Heart left ventricle (tissue), 13 donors: ENCODE measurements around the gene GAB2.

Experiments used
- POLR2A ChIP-seq, 2 donors: fragments of 450-650 bp; IDR thresholded peaks; one replicate each; pipeline ENCODE4 v1.6.1; 2017; ENCODE audit warnings: antibody characterized with exemption in 2 of 2, mild to moderate bottlenecking in 2 of 2, moderate library complexity in 2 of 2
- TF ChIP-seq, protein P1 (sequence below), 12 donors: fragments of 200-600 bp; sonication (generic) in 4 of 12; IDR thresholded peaks; one replicate each; pipeline versions ENCODE4 v1.5.0 to v1.8.0; 2018 to 2022; ENCODE audit warnings: antibody characterized with exemption in 12 of 12, mild to moderate bottlenecking in 5 of 12
- donor health status: ischemic (EF 13 %, LVEDD 7.1; RV severe dilation, severe dysfunction).
- donor health status: DM: no; HTN: yes; CAD: no.
- donor health status: DM: no; HTN: no; CAD: no.
- donor health status: ischemic (EF 25% LVEDD 6.9; RV normal size, moderate dysfunction).
- donor health status: ischemic (EF 25% LVEDD 5.7; RV mildly dilated, moderate dysfunction).
- donor health status: ischemic (EF 35%, LVEDD 5.7; RV mildly dilated, moderate dysfunction).
- donor health status: nonischemic (EF 11% LVEDD 7.7; RV severe dilation, severe dysfunction).
- donor health status: DM: yes; HTN: yes; CAD: no.
- donor health status: PGD.
- donor health status: ischemic (EF 29% LVEDD 5.4; RV normal size, mild dysfunction).
- donor health status: nonischemic (EF 23%, LVEDD 6.1; RV moderate dilation, normal function).

DNA sequence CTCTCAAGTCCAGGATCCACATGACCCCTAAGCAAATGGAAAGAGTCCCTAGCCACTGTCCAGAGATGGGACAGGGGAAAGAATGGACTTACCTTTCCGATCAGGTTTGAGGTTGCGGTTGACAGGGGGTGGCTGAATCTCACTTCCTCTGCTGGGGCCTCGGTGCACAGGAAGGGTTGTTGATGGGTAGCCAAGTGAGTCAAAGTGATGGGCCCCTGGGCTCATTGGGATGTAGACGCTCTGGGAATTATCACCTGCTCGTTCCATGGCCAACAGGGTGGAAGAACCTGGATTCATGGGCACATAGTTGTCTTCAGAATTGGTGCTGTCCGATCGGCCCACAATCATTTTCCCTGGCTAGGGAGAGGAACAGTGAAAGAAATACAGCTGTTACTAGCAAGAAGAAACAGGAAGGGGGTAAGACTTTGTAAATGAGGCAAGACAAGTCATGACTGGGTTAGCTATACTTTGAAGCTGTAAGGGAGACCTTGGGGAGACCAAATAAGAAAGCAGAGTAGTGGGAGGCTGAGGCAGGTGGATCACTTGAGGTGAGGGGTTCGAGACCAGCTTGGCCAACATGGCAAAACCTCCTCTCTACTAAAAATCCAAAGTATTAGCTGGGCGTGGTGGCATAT lies 194.2 kb downstream of the GAB2 start:
- TF ChIP-seq, protein P1, sequence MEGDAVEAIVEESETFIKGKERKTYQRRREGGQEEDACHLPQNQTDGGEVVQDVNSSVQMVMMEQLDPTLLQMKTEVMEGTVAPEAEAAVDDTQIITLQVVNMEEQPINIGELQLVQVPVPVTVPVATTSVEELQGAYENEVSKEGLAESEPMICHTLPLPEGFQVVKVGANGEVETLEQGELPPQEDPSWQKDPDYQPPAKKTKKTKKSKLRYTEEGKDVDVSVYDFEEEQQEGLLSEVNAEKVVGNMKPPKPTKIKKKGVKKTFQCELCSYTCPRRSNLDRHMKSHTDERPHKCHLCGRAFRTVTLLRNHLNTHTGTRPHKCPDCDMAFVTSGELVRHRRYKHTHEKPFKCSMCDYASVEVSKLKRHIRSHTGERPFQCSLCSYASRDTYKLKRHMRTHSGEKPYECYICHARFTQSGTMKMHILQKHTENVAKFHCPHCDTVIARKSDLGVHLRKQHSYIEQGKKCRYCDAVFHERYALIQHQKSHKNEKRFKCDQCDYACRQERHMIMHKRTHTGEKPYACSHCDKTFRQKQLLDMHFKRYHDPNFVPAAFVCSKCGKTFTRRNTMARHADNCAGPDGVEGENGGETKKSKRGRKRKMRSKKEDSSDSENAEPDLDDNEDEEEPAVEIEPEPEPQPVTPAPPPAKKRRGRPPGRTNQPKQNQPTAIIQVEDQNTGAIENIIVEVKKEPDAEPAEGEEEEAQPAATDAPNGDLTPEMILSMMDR (IDR thresholded peaks at IDR 0.05): no peak
- TF ChIP-seq POLR2A (IDR thresholded peaks at IDR 0.05): no peak
